CD4-positive, alpha-beta T cell treated with Interferon alpha-2 for 1 hour (primary cell): ENCODE data around the gene TUB.

Experiments
- DNase-seq, 2 donors: peaks; one replicate each; pipeline ENCODE4 v3.0.0-alpha.2; 2020 to 2022

TUB gene

GRCh38 chr11:8047382-8047781 is 33.6 kb upstream of the TUB start:
- no peak for DNase-seq

GRCh38 chr11:8049084-8049483 is 31.9 kb upstream of the TUB start:
- no peak for DNase-seq

GRCh38 chr11:8055091-8055835 is 25.7 kb upstream of the TUB start:
- DNase-seq, result no peak

GRCh38 chr11:8055836-8056526 is 25.0 kb upstream of the TUB start:
- no peak for DNase-seq

DNA sequence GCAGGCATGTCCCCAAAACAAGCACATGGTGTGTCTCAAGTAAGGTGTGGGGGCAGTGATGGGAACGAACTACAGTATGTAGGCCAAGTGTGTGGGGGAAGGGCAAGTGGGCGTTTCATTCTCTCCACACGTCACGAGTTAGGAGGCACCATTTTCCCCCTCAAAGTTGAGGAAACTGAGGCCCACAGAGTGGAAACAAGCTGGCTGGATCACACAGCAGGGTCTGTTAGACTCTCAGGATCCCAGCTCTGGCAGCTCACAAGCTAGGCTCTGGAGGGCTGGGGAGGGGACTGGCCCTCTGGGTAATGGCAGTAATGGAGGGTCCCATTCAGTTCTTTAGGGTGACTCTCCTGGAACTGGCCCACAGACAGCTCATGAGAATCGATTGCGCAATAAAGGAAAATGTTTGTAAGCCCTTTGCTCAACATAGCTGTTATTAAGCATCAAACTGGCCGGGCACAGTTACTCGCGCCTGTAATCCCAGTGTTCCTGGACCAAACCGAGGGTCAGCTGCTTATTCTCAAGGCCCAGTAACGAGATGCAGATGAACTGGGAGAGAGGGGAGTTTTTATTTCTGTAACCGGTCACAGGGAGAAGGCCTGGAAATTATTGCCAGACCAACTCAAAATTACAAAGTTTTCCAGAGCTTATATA is 24.1 kb upstream of the TUB start:
- no peak for DNase-seq

GRCh38 chr11:8058216-8058615 is 22.8 kb upstream of the TUB start:
- DNase-seq, result no peak

DNA sequence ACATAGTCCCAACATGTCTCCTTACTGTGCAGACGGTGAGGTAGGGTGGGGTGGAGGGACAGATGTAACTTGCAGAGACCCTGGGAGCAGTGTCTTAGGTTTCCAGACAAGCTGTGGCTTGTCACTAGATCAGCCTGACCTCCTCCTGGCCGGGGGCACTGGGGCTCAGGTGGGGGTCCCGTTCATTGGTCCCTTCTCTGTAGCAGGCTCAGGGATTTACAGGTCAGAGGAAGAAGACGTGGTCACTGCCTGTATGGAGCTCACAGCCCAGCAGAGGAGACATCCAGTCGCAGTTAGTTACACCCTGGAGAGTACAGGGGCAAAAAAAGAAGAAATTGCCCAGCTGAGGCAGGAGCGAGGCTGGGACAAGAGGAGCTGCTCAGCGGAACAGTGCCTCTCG is 22.0 kb upstream of the TUB start:
- DNase-seq, result no peak

GRCh38 chr11:8059571-8060011 is 21.4 kb upstream of the TUB start:
- no peak for DNase-seq

DNA sequence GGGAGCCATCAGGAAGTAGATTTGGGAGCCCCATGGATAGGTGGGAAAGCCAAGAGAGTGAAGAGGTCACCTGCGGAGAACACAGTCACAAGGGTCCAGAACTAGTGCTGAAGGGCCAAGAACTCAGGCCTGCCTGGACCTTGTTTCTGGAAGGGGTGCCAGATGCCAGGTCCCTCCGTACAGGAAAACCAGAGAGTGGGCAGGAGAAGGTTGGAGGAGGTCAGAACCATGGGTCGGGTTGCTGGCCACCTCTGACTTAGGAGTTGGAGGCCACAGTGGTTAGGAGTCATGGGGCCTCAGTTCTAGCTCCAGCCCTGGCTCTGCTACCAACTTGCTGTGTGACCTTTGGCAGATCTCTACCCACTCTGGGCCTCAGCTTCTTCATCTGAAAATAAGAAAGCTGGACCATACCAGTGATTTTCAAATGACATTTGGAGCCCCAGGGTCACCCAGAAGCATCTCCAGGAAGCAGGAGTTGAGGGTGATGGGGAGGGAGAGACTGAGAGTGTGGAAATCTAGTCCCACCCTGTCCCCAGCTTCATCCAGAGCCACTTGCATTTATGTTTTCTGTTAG is 20.8 kb upstream of the TUB start:
- DNase-seq, result no peak

DNA sequence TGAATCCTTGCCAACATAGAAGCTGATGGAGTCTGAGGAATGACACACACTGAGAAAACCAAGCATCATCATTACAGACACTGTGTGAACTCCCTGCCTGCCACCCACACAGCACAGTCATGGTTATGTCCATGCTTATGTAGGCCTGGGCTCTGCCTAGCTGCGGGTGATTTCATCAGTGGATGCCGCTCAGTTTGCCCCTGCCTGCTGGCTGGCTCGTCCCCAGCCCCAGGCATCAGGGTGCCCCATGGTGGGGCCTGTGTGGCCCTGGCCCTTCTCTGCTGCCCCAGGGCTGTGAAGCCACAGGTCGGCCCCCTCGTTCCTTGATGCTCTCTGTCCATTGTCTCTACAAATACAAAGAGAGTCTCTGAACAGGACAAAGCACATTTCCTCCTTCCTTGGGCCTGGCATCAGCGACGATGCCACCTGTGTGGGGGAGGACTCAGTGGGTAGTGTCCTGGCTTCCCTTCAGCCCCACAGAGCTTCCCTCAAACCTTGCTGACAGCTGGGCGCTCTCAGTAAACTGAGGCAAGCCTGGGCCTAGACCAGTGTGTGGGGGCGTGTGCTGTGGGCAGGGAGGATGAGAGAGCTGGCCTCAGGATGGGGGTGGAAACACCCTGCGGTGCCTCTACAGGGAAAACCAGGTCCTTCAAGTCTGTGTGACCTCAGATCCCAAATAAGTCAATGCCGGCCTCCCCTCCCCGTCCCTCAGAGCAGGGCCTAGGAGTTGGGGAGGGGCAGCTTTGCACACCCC is 20.0 kb upstream of the TUB start:
- no peak for DNase-seq

DNA sequence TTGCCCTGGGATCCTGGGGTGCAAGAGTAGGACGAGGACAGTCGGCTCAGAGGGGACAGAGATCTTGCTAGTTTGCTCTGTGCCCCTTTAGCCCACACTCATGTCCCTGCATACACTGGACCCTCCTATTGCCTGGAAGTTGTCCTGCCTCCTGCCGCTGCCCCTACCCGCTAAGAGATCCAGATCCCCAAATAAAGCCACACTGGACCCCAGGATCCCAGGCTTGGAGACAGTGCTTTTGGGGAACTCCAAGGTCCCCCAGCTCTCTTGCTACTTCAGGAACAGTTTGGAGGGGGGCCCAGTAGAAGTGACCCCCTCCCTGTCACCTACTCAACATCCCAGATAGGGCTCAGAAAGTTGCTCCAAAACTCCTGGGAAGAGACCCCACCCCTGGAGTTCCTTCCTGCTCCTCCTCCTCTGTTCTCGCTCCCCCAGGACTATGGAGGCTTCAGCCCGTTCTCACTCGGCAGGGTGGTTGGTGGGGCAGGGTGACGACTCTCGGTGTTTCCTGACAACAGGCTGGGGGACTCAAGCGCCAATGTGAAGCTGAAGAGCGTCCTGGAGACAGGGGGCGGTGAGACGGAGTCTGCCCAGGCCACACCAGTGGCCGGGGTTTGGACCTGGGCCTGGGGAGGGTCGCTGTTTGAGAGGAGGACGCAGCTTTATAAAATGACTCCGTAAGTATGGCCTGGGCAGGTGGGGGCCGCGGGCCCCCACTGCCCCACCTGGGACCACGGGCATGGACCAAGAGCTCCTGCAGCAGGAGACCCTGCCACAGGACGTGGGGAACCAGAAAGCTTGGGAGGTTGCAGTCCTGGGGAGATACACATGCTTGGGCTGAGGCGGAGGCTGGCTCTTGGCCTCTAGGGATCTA is 19.2 kb upstream of the TUB start:
- DNase-seq, result no peak

DNA sequence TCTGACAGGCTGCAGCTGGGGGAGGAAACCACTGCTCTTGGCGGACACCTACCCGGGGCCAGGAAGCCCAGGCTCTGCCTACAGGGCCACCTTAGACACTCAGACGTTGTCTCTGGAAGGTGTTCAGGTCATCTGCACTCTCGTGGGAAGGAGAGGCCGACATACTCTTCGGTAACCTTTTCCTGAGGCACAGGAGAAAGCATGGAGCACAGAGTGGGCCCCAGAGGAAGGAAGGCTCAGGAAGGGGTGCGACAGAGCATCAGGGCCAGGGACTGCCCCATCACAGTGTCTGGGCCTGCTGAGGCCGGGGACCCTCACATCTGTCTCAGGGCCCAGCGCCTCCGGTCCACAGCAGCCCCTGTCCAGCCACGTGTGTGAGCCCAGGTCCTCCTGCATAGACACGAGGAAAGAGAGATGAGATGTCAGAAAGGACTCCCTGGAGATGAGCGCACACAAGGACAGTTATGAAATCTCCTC is 18.2 kb upstream of the TUB start:
- DNase-seq, result no peak

DNA sequence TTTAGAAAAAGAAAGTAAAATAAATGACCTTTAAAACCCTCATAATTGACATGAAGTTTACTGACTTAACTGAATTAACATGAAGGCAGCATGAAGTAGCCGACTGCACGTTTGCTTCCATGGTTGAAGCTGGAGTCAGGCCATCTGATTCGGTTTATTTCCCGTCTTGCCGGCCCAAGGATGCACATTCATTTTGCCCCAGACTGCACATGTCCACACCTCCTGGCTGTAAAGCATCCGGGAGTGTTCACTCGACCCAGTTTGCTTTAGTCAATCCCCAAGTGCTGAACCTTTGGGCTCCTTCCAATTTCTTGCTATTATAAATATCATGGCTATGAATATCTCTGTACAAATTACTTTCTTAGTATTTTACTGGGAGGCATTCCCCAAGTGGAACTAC is 17.7 kb upstream of the TUB start:
- DNase-seq, result no peak

DNA sequence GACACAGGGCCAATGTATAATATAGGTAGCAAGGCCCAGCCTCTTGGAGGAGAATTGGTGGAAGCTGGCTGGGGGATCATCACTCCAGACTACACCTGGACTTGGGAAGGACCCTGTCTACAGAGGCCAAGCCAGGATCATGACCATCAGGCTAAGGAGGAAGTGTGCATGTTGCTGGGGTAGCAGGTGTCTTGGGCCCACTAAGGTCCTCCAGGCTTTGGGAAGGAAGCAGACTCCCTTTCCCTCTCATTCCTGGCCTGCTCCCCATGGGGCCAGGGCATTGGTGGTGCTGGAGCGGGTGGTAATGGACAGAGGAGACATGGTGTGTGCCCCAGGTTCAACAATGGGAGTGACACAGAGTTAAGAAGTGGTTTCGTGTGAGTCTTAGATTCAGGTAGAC is 16.0 kb upstream of the TUB start:
- DNase-seq, result no peak

DNA sequence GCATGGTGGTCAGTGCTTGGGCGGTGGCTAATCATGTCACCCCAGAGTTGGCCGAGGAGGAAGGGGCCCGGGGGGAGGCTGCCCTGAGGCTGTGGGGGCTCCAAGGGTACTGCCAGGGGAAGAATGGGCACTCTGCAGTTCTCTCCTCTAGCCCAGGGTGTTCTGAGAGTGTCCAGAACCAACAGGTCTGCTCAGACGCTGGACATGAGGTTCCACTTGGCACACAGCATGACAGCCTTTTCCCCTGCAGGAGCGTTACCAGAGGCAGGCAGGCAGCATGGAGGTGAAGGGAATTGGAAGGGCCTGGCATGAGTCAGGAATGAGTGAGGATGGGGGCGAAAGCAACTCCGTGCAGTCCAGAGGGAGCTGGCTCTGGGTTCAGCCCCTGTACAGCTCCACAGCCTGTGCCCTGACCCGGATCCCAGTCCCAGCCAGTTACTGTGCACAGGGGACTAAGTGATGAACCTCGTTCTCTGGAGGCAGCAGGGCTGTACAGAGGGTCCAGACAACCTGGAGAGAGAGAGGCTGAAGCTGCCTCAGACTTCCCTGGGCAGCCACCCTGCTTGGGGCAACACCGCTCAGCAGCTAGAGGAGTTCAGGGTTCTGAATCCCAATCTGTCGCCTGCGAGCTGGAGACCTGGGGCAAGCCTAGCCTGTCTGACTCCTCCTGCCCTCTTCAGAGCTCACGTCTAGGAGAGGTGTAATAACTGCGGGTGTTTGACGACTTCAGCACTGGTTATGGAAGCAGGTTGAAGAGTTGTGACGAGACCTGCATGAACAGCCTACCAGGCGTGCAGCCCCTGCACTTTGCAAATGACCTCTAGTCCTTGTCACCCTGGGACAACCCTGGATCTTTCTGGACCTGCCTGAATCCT is 14.7 kb upstream of the TUB start:
- DNase-seq, result no peak

DNA sequence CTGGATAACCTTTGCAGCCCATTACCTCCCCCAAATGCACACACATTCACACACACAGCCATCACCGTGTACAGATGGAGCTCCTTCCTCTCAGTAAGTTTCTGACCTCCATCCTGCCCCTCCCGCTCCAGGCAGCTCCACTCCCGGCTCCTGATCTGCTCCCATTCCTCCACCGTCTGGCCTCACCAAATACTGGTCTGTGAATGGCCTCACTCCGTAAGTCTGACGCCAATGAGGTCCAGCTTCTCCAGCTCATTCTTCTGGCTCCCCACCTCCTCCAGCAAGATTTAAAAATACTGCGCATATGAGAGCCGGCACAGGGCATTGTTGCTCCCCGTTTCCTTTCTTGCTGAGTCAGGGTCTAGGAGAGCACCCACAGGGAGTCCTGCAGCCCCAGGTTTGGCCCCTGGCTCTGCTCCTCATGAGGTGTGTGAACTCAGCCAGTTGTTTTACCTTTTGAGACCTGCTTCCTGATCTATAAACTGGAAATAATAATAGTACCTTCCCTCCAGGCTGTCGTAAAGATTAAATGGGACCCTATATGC is 14.0 kb upstream of the TUB start:
- no peak for DNase-seq

GRCh38 chr11:8067567-8067928 is 13.5 kb upstream of the TUB start:
- no peak for DNase-seq

GRCh38 chr11:8067929-8068575 is 13.0 kb upstream of the TUB start:
- DNase-seq, result no peak

DNA sequence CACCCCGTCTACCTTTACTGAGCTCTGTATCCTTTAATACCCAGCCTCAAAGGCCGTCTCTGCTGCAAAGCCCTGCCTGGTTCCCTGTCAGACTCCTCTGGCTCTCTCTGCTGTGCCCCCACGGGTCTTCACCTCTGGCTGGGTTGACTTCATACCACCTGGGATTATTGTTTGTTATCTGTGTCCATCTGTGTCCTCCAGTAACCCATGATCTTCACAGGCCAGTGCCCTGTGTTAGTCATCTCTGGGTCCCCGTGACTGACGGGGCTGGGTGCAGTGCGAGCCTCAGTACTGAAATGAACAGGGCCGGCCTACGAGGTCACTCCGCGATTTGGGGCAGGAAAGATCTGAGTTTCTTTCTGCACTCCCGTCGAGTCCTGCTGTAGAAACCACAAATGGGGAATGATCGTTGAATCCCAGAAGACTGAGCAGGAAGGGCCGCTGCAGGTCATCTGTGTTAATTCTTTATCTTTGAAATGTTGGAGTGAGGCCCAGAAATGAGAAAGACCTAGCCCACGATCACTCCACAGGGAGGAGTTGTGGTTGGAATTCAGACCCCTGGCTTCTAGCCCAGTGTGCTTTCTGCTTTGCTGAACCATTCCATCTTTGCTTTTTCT is 12.3 kb upstream of the TUB start:
- DNase-seq, result no peak

DNA sequence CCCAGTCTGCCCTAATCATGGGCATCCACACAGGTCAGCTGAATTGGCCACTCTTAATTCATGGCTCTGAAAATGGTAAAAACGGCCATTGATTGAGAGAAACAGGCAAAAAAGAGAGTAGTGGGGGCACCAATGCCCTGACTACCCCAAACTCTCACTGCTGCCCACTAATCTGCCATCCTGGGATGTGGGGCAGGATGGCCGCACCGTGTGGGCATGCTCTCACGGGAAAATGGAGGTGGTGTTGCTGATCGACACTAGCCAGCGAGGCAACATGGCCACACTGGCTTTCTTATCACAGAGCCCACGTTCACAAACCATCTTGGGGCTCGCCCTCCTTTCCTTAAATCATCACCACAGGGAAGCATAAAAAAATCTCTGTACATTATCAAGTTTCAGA is 11.2 kb upstream of the TUB start:
- no peak for DNase-seq
